ENCODE measurements around the gene MRPL16.

DNA sequence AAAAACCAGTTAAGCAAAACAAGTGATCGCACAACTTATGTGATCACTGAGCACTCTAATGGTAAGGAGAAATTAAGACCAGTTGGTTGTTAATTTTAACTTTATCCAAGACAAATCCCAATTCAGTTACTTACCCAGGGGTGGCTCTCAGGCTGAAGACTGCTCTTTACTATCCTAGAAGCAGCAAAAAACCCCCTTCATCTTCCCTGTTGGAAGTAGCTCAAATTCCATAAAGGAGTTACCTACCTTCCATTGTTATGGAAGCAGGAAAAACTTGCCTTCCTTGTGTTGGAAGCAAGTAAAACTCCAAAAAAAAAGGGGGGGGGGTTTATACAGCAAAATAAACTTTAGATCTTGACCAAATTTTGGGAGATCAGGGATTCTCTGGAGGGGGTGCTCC is 5.2 kb upstream of the MRPL16 start:
- TF ChIP-seq, protein P1, sequence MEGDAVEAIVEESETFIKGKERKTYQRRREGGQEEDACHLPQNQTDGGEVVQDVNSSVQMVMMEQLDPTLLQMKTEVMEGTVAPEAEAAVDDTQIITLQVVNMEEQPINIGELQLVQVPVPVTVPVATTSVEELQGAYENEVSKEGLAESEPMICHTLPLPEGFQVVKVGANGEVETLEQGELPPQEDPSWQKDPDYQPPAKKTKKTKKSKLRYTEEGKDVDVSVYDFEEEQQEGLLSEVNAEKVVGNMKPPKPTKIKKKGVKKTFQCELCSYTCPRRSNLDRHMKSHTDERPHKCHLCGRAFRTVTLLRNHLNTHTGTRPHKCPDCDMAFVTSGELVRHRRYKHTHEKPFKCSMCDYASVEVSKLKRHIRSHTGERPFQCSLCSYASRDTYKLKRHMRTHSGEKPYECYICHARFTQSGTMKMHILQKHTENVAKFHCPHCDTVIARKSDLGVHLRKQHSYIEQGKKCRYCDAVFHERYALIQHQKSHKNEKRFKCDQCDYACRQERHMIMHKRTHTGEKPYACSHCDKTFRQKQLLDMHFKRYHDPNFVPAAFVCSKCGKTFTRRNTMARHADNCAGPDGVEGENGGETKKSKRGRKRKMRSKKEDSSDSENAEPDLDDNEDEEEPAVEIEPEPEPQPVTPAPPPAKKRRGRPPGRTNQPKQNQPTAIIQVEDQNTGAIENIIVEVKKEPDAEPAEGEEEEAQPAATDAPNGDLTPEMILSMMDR (conservative IDR thresholded peaks at IDR 0.05; ENCODE audit: low read depth, low read length) = no peak
- TF ChIP-seq EZH2 (IDR thresholded peaks at IDR 0.05; ENCODE audit: borderline replicate concordance, low read depth, low read length, poor library complexity, severe bottlenecking) = no peak

All from A673 (cell line).